RWPE2 (cell line): ENCODE data around the gene HELZ.

Source experiments
- ATAC-seq: fragments of 200-7000 bp; cut with Tn5 transposase; 3 replicates; pipeline ENCODE4 v1.9.1; 2021; ENCODE audit warnings: low read depth
- DNase-seq: peaks from one replicate; pipeline ENCODE4 v3.0.0-alpha.2; 2020; ENCODE audit warnings: low spot score
- H3K27ac ChIP-seq: fragments of 450-650 bp; 2 replicates; pipeline ENCODE4 v1.5.1; 2017; ENCODE audit warnings: mild to moderate bottlenecking; ENCODE audit not compliant: poor library complexity, severe bottlenecking
- H3K27me3 ChIP-seq: fragments of 250-450 bp; sonication (Bioruptor Pico); 2 replicates; pipeline ENCODE4 v1.5.1; 2021; ENCODE audit warnings: mild to moderate bottlenecking, moderate library complexity; ENCODE audit not compliant: insufficient read depth, poor library complexity, severe bottlenecking
- H3K36me3 ChIP-seq: fragments of 250-450 bp; sonication (Bioruptor Pico); 2 replicates; pipeline ENCODE4 v1.5.1; 2020; ENCODE audit warnings: low read depth, mild to moderate bottlenecking, moderate library complexity
- H3K4me1 ChIP-seq: fragments of 250-450 bp; sonication (Bioruptor Pico); 2 replicates; pipeline ENCODE4 v1.5.1; 2021; ENCODE audit warnings: mild to moderate bottlenecking, moderate library complexity; ENCODE audit not compliant: insufficient read depth, poor library complexity, severe bottlenecking
- H3K4me3 ChIP-seq: fragments of 250-450 bp; sonication (Bioruptor Pico); 2 replicates; pipeline ENCODE4 v1.5.1; 2021; ENCODE audit warnings: mild to moderate bottlenecking, moderate library complexity; ENCODE audit not compliant: severe bottlenecking
- H3K9me3 ChIP-seq: fragments of 250-450 bp; sonication (Bioruptor Pico); 2 replicates; pipeline ENCODE4 v1.5.1; 2021; ENCODE audit warnings: mild to moderate bottlenecking, moderate library complexity; ENCODE audit not compliant: severe bottlenecking
- CTCF ChIP-seq: fragments of 450-650 bp; IDR thresholded peaks from one replicate; pipeline ENCODE4 v1.5.1; 2017; ENCODE audit warnings: mild to moderate bottlenecking, moderate library complexity; ENCODE audit not compliant: poor library complexity, severe bottlenecking

Gene HELZ

DNA sequence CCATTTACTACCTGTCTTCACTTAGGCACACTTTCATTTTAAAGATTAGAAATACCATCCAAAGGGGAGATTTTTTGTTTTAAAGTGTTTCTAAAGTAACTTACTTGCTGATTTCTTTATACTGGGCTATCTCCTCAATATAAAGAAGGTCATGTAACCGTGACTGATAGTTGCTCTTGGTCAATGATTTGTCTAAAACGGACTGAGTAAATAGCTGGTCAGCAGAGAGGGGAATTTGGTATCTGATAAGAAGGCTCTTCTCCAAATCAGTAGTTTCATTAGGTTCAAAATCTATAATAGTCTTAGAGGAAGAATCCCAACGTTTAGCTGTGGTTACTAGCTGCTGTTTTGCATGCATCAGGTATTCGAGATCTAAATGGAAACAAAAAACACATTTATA lies 66.4 kb downstream of the HELZ start:
- H3K27me3 ChIP-seq = no peaks in the 10 kb centered on the region
- H3K9me3 ChIP-seq = no peaks in the 10 kb centered on the region
- peaks cover 60% of the 10 kb centered on the region for H3K36me3 ChIP-seq
- no peak overlapping the region for H3K4me3 ChIP-seq
- no peak overlapping the region for H3K27ac ChIP-seq
- ATAC-seq (no peak), DNase-seq (no peak)
- no peaks in the 10 kb centered on the region for H3K4me1 ChIP-seq
- TF ChIP-seq CTCF = no peak

- ATAC-seq = no peak
- TF ChIP-seq CTCF = no peak
- Histone ChIP-seq H3K27me3 (no peaks in the 10 kb centered on the region), H3K9me3 (no peaks in the 10 kb centered on the region), H3K4me1 (no peaks in the 10 kb centered on the region), H3K36me3 (peaks cover 68% of the 10 kb centered on the region), H3K4me3 (no peak overlapping the region), H3K27ac (no peak overlapping the region)
- no peak for DNase-seq
Measured at GRCh38 chr17:67177732-67178131, 67.3 kb downstream of the HELZ start.

DNA sequence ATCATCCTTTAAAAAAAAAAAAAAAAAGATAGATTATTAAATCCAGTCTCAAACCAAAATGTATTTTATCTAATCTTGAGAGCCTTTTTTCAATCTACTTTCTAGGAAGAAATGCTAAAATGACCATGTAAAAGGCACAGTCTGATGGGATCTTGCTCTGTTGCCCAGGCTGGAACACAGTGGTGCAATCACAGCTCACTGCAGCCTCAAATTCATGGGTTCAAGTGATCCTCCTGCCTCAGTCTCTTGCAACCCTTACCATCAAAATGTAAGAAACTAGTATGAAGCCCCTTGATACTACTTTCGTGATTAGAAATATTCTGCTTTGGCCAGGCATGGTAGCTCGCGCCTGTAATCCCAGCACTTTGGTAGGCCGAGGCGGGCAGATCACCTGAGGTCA lies 70.8 kb downstream of the HELZ start:
- Histone ChIP-seq H3K27me3 (no peaks in the 10 kb centered on the region), H3K4me3 (no peak overlapping the region), H3K27ac (no peak overlapping the region), H3K36me3 (peaks cover 68% of the 10 kb centered on the region), H3K9me3 (no peaks in the 10 kb centered on the region), H3K4me1 (no peaks in the 10 kb centered on the region)
- DNase-seq (no peak), ATAC-seq (no peak)
- TF ChIP-seq CTCF = no peak

DNA sequence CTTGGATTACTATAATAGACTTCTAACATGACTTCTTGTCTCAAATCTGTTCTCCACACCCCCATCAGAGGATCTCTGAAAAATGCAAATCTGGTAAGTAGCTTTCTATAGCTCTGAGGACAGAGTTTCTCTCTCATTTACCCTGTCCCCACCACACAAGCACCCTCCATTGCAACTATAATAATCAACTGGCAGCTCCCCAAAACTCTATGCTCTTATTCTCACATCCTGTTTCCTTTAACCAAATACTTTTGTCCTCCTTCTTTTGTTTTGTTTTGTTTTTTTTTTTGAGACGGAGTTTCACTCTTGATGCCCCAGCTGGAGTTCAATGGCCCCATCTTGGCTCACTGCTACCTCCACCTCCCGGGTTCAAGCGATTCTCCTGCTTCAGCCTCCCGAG lies 73.4 kb downstream of the HELZ start:
- DNase-seq (no peak), ATAC-seq (no peak)
- H3K36me3 ChIP-seq = peaks cover 62% of the 10 kb centered on the region
- no peaks in the 10 kb centered on the region for H3K9me3 ChIP-seq
- no peak overlapping the region for H3K27ac ChIP-seq
- H3K4me3 ChIP-seq = no peak overlapping the region
- TF ChIP-seq CTCF = no peak
- H3K4me1 ChIP-seq = no peaks in the 10 kb centered on the region
- H3K27me3 ChIP-seq = no peaks in the 10 kb centered on the region

DNA sequence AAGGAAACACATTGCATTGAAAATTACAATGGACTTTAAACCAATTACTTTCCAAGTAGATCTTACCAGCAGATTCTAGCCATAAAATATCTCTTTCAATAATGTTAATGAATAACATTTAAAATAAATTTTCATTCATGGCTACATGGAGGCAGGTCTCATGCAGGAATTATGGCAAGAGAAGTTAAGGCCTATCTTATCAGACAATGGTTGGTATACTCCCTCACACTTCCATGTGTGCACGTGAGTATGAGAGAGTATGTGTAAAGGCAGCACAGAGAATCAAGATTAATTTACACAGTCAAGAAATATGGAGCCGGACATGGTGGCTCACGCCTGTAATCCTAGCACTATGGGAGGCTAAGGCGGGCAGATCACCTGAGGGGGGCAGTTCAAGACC lies 76.5 kb downstream of the HELZ start:
- DNase-seq (no peak), ATAC-seq (no peak)
- Histone ChIP-seq H3K27ac (no peak overlapping the region), H3K36me3 (peaks cover 67% of the 10 kb centered on the region), H3K4me3 (no peak overlapping the region), H3K4me1 (no peaks in the 10 kb centered on the region), H3K27me3 (no peaks in the 10 kb centered on the region), H3K9me3 (no peaks in the 10 kb centered on the region)
- TF ChIP-seq CTCF = no peak
